Spleen (tissue), 11 donors: Measurements from ENCODE around the gene PPP6R3. TPM values are rescaled to one million over a fixed set of nuclear protein-coding genes. Genes with fewer than 3 reads are reported as not detected.

Source experiments
- DNase-seq: peaks from one replicate; pipeline ENCODE4 v3.0.0-alpha.2; 2020
- H3K27ac ChIP-seq, 8 donors: fragments of 200-600 bp; sonication (generic) in 7 of 8; 1 replicate in 4 of 8; 2 replicates in 4 of 8; pipeline versions ENCODE4 v1.5.0 to v1.8.0; 2016 to 2021; ENCODE audit warnings: inconsistent platforms in 4 of 8, mild to moderate bottlenecking in 4 of 8, moderate library complexity in 1 of 8
- H3K27me3 ChIP-seq, 7 donors: fragments of 200-600 bp; sonication (generic) in 6 of 7; replicated peaks in 1 of 7; 1 replicate in 4 of 7; 2 replicates in 3 of 7; pipeline versions ENCODE4 v1.5.0 to v1.8.0; 2016 to 2021; ENCODE audit warnings: inconsistent platforms in 3 of 7, mild to moderate bottlenecking in 1 of 7
- H3K36me3 ChIP-seq, 6 donors: fragments of 200-600 bp; sonication (generic) in 5 of 6; 1 replicate in 4 of 6; 2 replicates in 2 of 6; pipeline versions ENCODE4 v1.5.0 to v1.8.0; 2016 to 2021; ENCODE audit warnings: inconsistent platforms in 2 of 6
- H3K4me1 ChIP-seq, 6 donors: fragments of 200-600 bp; sonication (generic) in 5 of 6; 1 replicate in 3 of 6; 2 replicates in 3 of 6; pipeline versions ENCODE4 v1.5.0 to v1.8.0; 2016 to 2021; ENCODE audit warnings: inconsistent platforms in 3 of 6
- H3K4me3 ChIP-seq, 8 donors: fragments of 200-600 bp; sonication (generic) in 7 of 8; 1 replicate in 4 of 8; 2 replicates in 4 of 8; pipeline versions ENCODE4 v1.5.0 to v1.8.0; 2016 to 2021; ENCODE audit warnings: inconsistent platforms in 4 of 8, mild to moderate bottlenecking in 4 of 8, moderate library complexity in 2 of 8
- H3K9me3 ChIP-seq, 8 donors: fragments of 200-600 bp; sonication (generic) in 7 of 8; 1 replicate in 4 of 8; 2 replicates in 4 of 8; pipeline versions ENCODE4 v1.5.0 to v1.8.0; 2016 to 2021; ENCODE audit warnings: inconsistent platforms in 4 of 8
- POLR2A ChIP-seq, 3 donors: fragments of 450-650 bp; IDR thresholded peaks; one replicate each; pipeline ENCODE4 v1.5.1; 2017; ENCODE audit warnings: antibody characterized with exemption in 3 of 3, mild to moderate bottlenecking in 1 of 3
- POLR2AphosphoS5 ChIP-seq, 3 donors: sonication (generic); formaldehyde crosslinking; IDR thresholded peaks; one replicate each; pipeline ENCODE4 v1.5.1; 2017; ENCODE audit warnings: antibody characterized with exemption in 3 of 3
- WGBS, 5 donors: extraction: QIAGEN DNeasy Blood & Tissue Kit in 3 of 5; methylation state at CpG; one replicate each; pipeline versions ENCODE4 v1.1.5 to v1.1.7; 2013 to 2018; 5-methylcytosine and 5-hydroxymethylcytosine counted together
- intact Hi-C: fragments of 100-400 bp; cut with DNase I; formaldehyde crosslinking; loops from one replicate; pipeline ENCODE4 v1.15.0; 2023; ENCODE audit warnings: low total_unique reads
- polyA plus RNA-seq, 3 donors: library from polyadenylated mRNA; stranded (reverse); fragments of 200-250 nt; gene quantifications; one replicate each; pipeline ENCODE4 v1.2.1, GENCODE V29; 2013
- total RNA-seq, 7 donors: library from RNA; depleted of rRNA in 3 of 7; stranded (reverse); fragments of >200 nt in 3 of 7; fragmentation: NEBNext Ultra II Directional in 4 of 7; extraction: Animal tissue kit (Norgen Biotek cat#: 25700) in 4 of 7; gene quantifications; one replicate each; pipeline versions ENCODE4 v1.1.0 to v1.2.1, GENCODE V29; 2016 to 2021
- TF ChIP-seq, protein P1 (sequence below), 11 experiments: fragments of 200-600 bp in 7 of 11; fragments of 450-650 bp in 4 of 11; sonication (generic) in 4 of 11; IDR thresholded peaks in 8 of 11; conservative IDR thresholded peaks in 3 of 11; 1 replicate in 7 of 11; 2 replicates in 4 of 11; pipeline versions ENCODE4 v1.4.0 to v1.8.0; 2016 to 2021; ENCODE audit warnings: antibody characterized with exemption in 11 of 11, inconsistent platforms in 4 of 11, mild to moderate bottlenecking in 1 of 11
- donor health status: healthy with polysubstance abuse.
- donor health status: DM: no; HTN: no; CAD: no; lungs with moderate emphysema.
- donor health status: DM: no; HTN: no; CAD: no.
- donor health status: Bipolar disorder and iron deficiency.
- donor health status: healthy.
- donor health status: DM: no; HTN: no; CAD: no.
- donor health status: DM: yes; HTN: yes; CAD: no.

Gene PPP6R3
- total and polyA plus RNA-seq, 10 donors: 23.9 to 178 (median 122) TPM

- no peak overlapping the region for H3K4me3 ChIP-seq
- WGBS, 5 donors: 95 to 100% (median 98%) methylated on average over 2 of the region's 2 CpGs
- peaks cover 0 to 26% (median 6%) of the 10 kb centered on the region in 6 donors for H3K4me1 ChIP-seq
- DNase-seq: no peak
- TF ChIP-seq, protein P1, sequence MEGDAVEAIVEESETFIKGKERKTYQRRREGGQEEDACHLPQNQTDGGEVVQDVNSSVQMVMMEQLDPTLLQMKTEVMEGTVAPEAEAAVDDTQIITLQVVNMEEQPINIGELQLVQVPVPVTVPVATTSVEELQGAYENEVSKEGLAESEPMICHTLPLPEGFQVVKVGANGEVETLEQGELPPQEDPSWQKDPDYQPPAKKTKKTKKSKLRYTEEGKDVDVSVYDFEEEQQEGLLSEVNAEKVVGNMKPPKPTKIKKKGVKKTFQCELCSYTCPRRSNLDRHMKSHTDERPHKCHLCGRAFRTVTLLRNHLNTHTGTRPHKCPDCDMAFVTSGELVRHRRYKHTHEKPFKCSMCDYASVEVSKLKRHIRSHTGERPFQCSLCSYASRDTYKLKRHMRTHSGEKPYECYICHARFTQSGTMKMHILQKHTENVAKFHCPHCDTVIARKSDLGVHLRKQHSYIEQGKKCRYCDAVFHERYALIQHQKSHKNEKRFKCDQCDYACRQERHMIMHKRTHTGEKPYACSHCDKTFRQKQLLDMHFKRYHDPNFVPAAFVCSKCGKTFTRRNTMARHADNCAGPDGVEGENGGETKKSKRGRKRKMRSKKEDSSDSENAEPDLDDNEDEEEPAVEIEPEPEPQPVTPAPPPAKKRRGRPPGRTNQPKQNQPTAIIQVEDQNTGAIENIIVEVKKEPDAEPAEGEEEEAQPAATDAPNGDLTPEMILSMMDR (IDR thresholded peaks at IDR 0.05 in 8 of 11, conservative IDR thresholded peaks at IDR 0.05 in 3 of 11): no peak
- no peak for TF ChIP-seq POLR2A (IDR thresholded peaks at IDR 0.05)
- TF ChIP-seq POLR2AphosphoS5 (IDR thresholded peaks at IDR 0.05): no peak
- peaks cover 0 to 98% (median 69%) of the 10 kb centered on the region in 6 donors for H3K36me3 ChIP-seq
- H3K27ac ChIP-seq: no peak overlapping the region
- no peaks in the 10 kb centered on the region for H3K27me3 ChIP-seq
- H3K9me3 ChIP-seq: no peaks in the 10 kb centered on the region
- intact Hi-C loops: no loop called here
Measured at GRCh38 chr11:68563454-68563853, 102.9 kb downstream of the PPP6R3 start.

DNA sequence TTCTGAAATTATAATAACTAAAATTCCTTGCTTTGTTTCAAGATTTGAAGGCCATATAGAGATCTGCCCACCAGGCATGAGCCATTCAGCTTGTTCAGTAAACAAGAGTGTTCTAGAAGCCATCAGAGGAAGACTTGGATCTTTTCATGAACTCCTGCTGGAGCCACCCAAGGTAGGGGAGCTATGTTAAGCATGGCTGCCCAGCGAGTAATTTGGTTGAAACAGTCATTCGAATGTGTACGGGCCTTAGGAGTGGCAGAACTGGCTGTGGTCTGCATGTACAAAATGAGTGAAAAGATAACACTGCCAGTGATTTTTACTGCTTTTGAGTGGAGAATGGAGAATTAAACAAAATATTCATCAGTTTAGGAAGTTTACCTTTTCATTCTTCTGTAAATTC is 103.7 kb downstream of the PPP6R3 start:
- Histone ChIP-seq H3K36me3 (peaks cover 0 to 98% (median 68%) of the 10 kb centered on the region in 6 donors), H3K4me1 (peaks cover 0 to 33% (median 8%) of the 10 kb centered on the region in 6 donors), H3K27ac (no peak overlapping the region), H3K9me3 (no peaks in the 10 kb centered on the region), H3K27me3 (no peaks in the 10 kb centered on the region), H3K4me3 (no peak overlapping the region)
- intact Hi-C loops: no loop called here
- TF ChIP-seq POLR2AphosphoS5 (IDR thresholded peaks at IDR 0.05) (no peak), POLR2A (IDR thresholded peaks at IDR 0.05) (no peak)
- TF ChIP-seq, protein P1 (IDR thresholded peaks at IDR 0.05 in 8 of 11, conservative IDR thresholded peaks at IDR 0.05 in 3 of 11): no peak
- WGBS, 5 donors: 88 to 96% (median 94%) methylated on average over 3 of the region's 3 CpGs
- no peak for DNase-seq

DNA sequence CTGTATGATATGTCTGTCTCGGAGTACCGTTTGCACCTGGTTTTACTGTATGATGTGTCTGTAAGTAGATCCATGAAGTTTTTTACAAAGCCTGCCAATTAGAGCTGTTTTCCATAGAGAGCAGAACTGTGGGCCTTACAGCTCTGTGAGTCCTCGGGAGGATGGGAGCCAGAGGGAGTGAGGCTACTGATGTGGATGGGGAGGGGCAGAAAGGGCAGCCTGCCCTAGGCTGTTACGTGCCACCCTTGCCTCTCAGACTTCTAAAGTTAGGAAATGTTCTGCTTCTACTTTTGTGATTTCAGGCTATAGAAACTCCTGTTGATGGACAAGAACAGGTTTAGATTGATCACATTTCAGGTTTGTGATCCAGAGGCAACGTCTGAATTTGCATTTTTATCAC is 105.2 kb downstream of the PPP6R3 start:
- WGBS, 5 donors: 72 to 86% (median 80%) methylated on average over 5 of the region's 5 CpGs
- peaks cover 0 to 100% (median 69%) of the 10 kb centered on the region in 6 donors for H3K36me3 ChIP-seq

DNA sequence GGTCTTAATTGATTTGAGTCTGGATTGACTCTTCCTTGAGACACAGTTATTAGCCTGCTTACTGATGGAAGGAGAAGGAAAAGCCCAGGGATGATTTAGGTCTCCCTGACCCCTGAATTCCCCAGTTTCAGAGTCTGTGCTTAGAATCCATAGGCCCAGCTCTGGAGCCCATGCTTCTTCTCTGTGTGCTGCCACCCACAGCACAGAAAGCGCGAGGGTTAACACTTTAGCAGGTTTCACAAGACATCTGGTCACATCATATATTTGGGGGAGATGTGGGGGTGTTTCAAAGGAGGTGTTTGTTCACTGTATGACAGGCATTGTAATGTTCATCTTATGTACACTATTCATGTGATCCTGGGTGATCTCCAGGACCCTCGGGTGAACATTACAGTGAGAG is 107.0 kb downstream of the PPP6R3 start:
- peaks cover 0 to 33% (median 7%) of the 10 kb centered on the region in 6 donors for H3K4me1 ChIP-seq
- no peak for DNase-seq
- WGBS, 5 donors: 89 to 97% (median 94%) methylated on average over 3 of the region's 3 CpGs
- TF ChIP-seq, protein P1 (IDR thresholded peaks at IDR 0.05 in 8 of 11, conservative IDR thresholded peaks at IDR 0.05 in 3 of 11): no peak
- TF ChIP-seq POLR2A (IDR thresholded peaks at IDR 0.05): no peak
- TF ChIP-seq POLR2AphosphoS5 (IDR thresholded peaks at IDR 0.05): no peak
- H3K27me3 ChIP-seq: no peaks in the 10 kb centered on the region
- peaks cover 0 to 100% (median 77%) of the 10 kb centered on the region in 6 donors for H3K36me3 ChIP-seq
- intact Hi-C loops: no loop called here
- no peak overlapping the region for H3K27ac ChIP-seq
- H3K4me3 ChIP-seq: no peak overlapping the region
- no peaks in the 10 kb centered on the region for H3K9me3 ChIP-seq

More for the DNA sequence above, 105.2 kb downstream of the PPP6R3 start:
- H3K27me3 ChIP-seq: no peaks in the 10 kb centered on the region
- no peak for TF ChIP-seq POLR2AphosphoS5 (IDR thresholded peaks at IDR 0.05)
- TF ChIP-seq POLR2A (IDR thresholded peaks at IDR 0.05): no peak
- TF ChIP-seq, protein P1 (IDR thresholded peaks at IDR 0.05 in 8 of 11, conservative IDR thresholded peaks at IDR 0.05 in 3 of 11): no peak
- DNase-seq: no peak
- H3K4me1 ChIP-seq: peaks cover 0 to 33% (median 7%) of the 10 kb centered on the region in 6 donors
- intact Hi-C loops: no loop called here
- peak overlapping the region in 3 of 8 donors; percentile 28 to 46 (median 45) for H3K27ac ChIP-seq
- no peaks in the 10 kb centered on the region for H3K9me3 ChIP-seq
- H3K4me3 ChIP-seq: no peak overlapping the region
